ENCODE measurements around the gene PIGH. TPM values are rescaled to one million over a fixed set of nuclear protein-coding genes. Genes with fewer than 3 reads are reported as not detected.
A peak's percentile ranks its signal among the peaks of the same experiment; 100 is the strongest.

Gene PIGH
- total RNA-seq = 10 to 100 TPM; 16.6 to 20.0 (median 16.7) TPM
- long read RNA-seq, donor 1, transcript PIGH-201 (4 exons, 1,420 nt) = major isoform, 14 of 24 reads
- long read RNA-seq, donor 1, partial matches to known transcripts = 2 of 24 reads
- long read RNA-seq, donor 1, other reads (novel, unspliced or antisense) = 6 of 24 reads
- long read RNA-seq, donor 2, transcript PIGH-201 (4 exons, 1,420 nt) = major isoform, 23 of 30 reads
- long read RNA-seq, donor 2, partial matches to known transcripts = 0 of 30 reads
- long read RNA-seq, donor 2, other reads (novel, unspliced or antisense) = 4 of 30 reads

- Histone ChIP-seq H3K4me1 (ENCODE audit: low read depth) (peaks cover 7% of the 10 kb centered on the region), H3K9me3 (no peaks in the 10 kb centered on the region), H3K4me3 (peak within 1 kb of the TSS; percentile 83), H3K36me3 (ENCODE audit: low read depth) (no peaks in the 10 kb centered on the region)
- intact Hi-C loops (cut with DNase I, micrococcal nuclease) = no loop called here
- TF ChIP-seq, protein P1, sequence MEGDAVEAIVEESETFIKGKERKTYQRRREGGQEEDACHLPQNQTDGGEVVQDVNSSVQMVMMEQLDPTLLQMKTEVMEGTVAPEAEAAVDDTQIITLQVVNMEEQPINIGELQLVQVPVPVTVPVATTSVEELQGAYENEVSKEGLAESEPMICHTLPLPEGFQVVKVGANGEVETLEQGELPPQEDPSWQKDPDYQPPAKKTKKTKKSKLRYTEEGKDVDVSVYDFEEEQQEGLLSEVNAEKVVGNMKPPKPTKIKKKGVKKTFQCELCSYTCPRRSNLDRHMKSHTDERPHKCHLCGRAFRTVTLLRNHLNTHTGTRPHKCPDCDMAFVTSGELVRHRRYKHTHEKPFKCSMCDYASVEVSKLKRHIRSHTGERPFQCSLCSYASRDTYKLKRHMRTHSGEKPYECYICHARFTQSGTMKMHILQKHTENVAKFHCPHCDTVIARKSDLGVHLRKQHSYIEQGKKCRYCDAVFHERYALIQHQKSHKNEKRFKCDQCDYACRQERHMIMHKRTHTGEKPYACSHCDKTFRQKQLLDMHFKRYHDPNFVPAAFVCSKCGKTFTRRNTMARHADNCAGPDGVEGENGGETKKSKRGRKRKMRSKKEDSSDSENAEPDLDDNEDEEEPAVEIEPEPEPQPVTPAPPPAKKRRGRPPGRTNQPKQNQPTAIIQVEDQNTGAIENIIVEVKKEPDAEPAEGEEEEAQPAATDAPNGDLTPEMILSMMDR (IDR thresholded peaks at IDR 0.05) = peak; percentile 59
- peak; percentile 99 for ATAC-seq
- peak; percentile 92 to 97 (median 93) for DNase-seq
Measured at GRCh38 chr14:67599698-67600561, at the start of gene PIGH. TSS of gene PIGH (minus strand) at chr14:67600268. CDS start at chr14:67600203, 65 bp downstream.

GRCh38 chr14:67646131-67646530 is 46.1 kb upstream of the PIGH start:
- no peak for ATAC-seq
- H3K4me1 ChIP-seq (ENCODE audit: low read depth) = no peaks in the 10 kb centered on the region
- H3K36me3 ChIP-seq (ENCODE audit: low read depth) = no peaks in the 10 kb centered on the region
- intact Hi-C loops (cut with DNase I, micrococcal nuclease) = no loop called here
- no peaks in the 10 kb centered on the region for H3K9me3 ChIP-seq
- TF ChIP-seq, protein P1 (IDR thresholded peaks at IDR 0.05) = no peak
- no peak overlapping the region for H3K4me3 ChIP-seq
- no peak for DNase-seq

DNA sequence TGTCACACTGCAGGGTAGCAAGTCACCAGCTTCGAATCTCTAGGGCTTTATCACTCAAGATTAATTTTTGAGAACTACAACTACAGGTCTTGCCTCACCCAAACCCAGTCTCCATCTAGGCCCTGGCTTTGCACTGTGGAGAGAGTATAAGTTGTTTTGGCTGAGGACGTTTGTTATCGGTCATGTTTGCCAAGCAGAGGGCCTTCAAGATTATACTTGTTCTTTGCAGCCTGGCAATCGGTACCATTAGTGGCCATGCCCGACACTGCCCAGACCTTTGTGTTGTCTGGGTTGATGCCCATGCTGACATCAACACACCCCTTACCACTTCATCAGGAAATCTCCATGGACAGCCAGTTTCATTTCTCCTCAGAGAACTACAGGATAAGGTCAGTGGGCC is 45.3 kb upstream of the PIGH start:
- DNase-seq (no peak), ATAC-seq (no peak)
- Histone ChIP-seq H3K4me1 (ENCODE audit: low read depth) (no peaks in the 10 kb centered on the region), H3K4me3 (no peak overlapping the region), H3K36me3 (ENCODE audit: low read depth) (no peaks in the 10 kb centered on the region), H3K9me3 (no peaks in the 10 kb centered on the region)
- TF ChIP-seq, protein P1 (IDR thresholded peaks at IDR 0.05) = no peak
- intact Hi-C loops (cut with DNase I, micrococcal nuclease) = no loop called here

- Histone ChIP-seq H3K36me3 (ENCODE audit: low read depth) (no peaks in the 10 kb centered on the region), H3K9me3 (no peaks in the 10 kb centered on the region), H3K4me3 (no peak overlapping the region), H3K4me1 (ENCODE audit: low read depth) (no peaks in the 10 kb centered on the region)
- intact Hi-C loops (cut with DNase I, micrococcal nuclease) = no loop called here
- TF ChIP-seq, protein P1 (IDR thresholded peaks at IDR 0.05) = no peak
- no peak for ATAC-seq
- DNase-seq = no peak
Measured at GRCh38 chr14:67644428-67644827, 44.4 kb upstream of the PIGH start.

DNA sequence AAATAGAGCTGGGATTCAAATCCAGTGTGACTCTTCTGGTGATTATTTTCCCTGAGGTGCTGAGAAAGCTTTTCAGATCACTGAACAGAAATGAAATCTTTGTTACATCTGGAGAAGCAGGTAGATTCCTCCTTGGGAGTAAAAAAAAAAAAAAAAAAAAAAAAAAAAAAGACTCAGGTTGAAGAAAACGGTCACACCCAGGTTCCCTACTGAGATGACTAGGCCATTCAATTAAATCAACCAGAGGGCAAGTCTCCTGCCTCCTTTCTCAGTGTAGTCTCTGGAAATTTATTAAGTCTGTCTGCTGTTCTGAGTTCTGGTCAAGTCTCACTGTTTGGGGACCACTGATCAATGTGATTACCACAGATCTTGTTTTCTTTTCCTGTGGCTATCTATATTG is 43.6 kb upstream of the PIGH start:
- Histone ChIP-seq H3K9me3 (no peaks in the 10 kb centered on the region), H3K4me3 (no peak overlapping the region), H3K4me1 (ENCODE audit: low read depth) (no peaks in the 10 kb centered on the region), H3K36me3 (ENCODE audit: low read depth) (no peaks in the 10 kb centered on the region)
- no peak for ATAC-seq
- intact Hi-C loops (cut with DNase I, micrococcal nuclease) = no loop called here
- TF ChIP-seq, protein P1 (IDR thresholded peaks at IDR 0.05) = no peak
- DNase-seq = no peak
